ENCODE results near the gene KLF16.

DNA sequence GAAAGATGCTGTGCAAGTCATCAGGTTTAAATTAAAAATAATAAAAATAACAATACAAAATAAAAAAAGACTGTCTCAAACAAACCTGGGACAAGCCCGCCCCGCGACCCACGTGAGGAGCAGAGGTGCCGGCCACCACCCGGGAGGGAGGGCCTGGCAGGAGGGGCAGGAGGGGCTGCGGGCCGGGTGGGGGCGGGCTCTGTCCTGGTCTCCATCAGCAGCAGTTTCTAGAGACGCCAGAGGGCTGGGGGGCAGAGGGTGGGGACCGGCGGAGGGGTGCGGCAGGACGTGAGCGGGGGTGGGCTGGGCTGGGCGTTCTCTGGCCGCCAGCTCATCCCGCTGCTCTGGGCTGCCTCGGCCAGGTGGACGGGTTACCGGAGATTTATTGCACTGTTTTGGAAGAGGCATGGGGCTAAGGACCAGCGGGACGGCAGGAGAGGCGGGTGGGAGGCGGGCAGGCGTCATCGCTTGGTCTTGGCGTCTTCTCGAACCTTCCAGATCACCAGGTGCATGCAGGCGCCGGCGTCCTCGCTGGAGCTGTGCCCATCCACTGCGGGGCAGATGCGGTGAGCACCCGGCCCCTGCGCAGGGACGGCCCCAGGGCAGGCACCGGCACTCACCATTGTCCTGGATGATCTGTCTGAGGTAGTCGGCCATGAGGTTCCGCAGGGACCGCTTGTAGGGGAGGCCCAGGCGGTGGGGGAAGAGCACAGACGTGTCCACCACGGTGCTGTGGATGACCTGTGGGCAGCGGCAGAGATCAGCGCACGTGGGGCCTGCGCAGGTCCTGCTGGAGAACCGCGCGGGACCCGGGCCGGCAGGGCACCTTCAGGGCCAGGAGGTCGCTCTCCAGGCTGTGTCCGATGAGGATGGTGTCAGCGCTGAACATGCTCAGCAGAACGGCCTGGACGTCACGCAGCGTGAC lies 47.5 kb downstream of the KLF16 start:
- TF ChIP-seq, protein P1, sequence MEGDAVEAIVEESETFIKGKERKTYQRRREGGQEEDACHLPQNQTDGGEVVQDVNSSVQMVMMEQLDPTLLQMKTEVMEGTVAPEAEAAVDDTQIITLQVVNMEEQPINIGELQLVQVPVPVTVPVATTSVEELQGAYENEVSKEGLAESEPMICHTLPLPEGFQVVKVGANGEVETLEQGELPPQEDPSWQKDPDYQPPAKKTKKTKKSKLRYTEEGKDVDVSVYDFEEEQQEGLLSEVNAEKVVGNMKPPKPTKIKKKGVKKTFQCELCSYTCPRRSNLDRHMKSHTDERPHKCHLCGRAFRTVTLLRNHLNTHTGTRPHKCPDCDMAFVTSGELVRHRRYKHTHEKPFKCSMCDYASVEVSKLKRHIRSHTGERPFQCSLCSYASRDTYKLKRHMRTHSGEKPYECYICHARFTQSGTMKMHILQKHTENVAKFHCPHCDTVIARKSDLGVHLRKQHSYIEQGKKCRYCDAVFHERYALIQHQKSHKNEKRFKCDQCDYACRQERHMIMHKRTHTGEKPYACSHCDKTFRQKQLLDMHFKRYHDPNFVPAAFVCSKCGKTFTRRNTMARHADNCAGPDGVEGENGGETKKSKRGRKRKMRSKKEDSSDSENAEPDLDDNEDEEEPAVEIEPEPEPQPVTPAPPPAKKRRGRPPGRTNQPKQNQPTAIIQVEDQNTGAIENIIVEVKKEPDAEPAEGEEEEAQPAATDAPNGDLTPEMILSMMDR (IDR thresholded peaks at IDR 0.05), result no peak
- no peak for TF ChIP-seq POLR2A (IDR thresholded peaks at IDR 0.05)
- no peak for TF ChIP-seq POLR2AphosphoS5 (IDR thresholded peaks at IDR 0.05)
